OCI-LY7 (cell line): ENCODE results near the gene PRKG1.

ENCODE experiments used
- CTCF ChIP-seq: fragments of 200-600 bp; sonication (generic); conservative IDR thresholded peaks from 2 replicates; pipeline ENCODE4 v1.5.1; 2014; ENCODE audit warnings: mild to moderate bottlenecking, antibody characterized with exemption, low read length, moderate library complexity, mixed read lengths
- EZH2phosphoT487 ChIP-seq: fragments of 200-600 bp; sonication (generic); IDR thresholded peaks from 2 replicates; pipeline ENCODE4 v1.6.1; 2018; ENCODE audit warnings: low read depth, borderline replicate concordance, mild to moderate bottlenecking, mixed run types, antibody characterized with exemption, low read length, moderate library complexity, mixed read lengths

- TF ChIP-seq CTCF (no peak), EZH2phosphoT487 (no peak)
Observed at GRCh38 chr10:51567271-51567670, 493.0 kb downstream of the PRKG1 start.
